ENCODE results near the gene HHIPL1.

- no peak for TF ChIP-seq PAX5 (IDR thresholded peaks at IDR 0.05; ENCODE audit: insufficient read depth, low read length, severe bottlenecking)
- no peak for TF ChIP-seq POLR2AphosphoS5 (IDR thresholded peaks at IDR 0.05; ENCODE audit: low read depth, low read length)
- TF ChIP-seq TAF1 (IDR thresholded peaks at IDR 0.05; ENCODE audit: low read depth, low read length): no peak
- TF ChIP-seq POLR2A (IDR thresholded peaks at IDR 0.05; ENCODE audit: low read depth, low read length): no peak
Measured at GRCh38 chr14:99615497-99616157, 29.3 kb upstream of the HHIPL1 start.

All from GM12891 (cell line).